H1 (cell line): ENCODE results near the gene LYPD6B. TPM values are rescaled to one million over a fixed set of nuclear protein-coding genes. Genes with fewer than 3 reads are reported as not detected.

ENCODE experiments used
- BACH1 ChIP-seq: IDR thresholded peaks from 2 replicates; pipeline ENCODE4 v1.6.1; 2012; ENCODE audit warnings: low read length, improper control_type of control experiment
- CEBPB ChIP-seq: IDR thresholded peaks from 2 replicates; pipeline ENCODE4 v1.6.1; 2012; ENCODE audit warnings: low read depth, low read length
- EGR1 ChIP-seq: IDR thresholded peaks from 2 replicates; pipeline ENCODE4 v1.6.1; 2011; ENCODE audit warnings: low read depth, low read length, borderline replicate concordance
- FOSL1 ChIP-seq: IDR thresholded peaks from 2 replicates; pipeline ENCODE4 v1.6.1; 2011; ENCODE audit warnings: mild to moderate bottlenecking, low read depth, low read length, moderate library complexity; ENCODE audit not compliant: insufficient read depth
- GTF2F1 ChIP-seq: IDR thresholded peaks from 2 replicates; pipeline ENCODE4 v1.6.1; 2012; ENCODE audit warnings: low read depth, low read length, improper control_type of control experiment, borderline replicate concordance
- JUN ChIP-seq: IDR thresholded peaks from 2 replicates; pipeline ENCODE4 v1.6.1; 2011; ENCODE audit warnings: low read depth, mild to moderate bottlenecking, improper control_type of control experiment, low read length
- JUND ChIP-seq: IDR thresholded peaks from 2 replicates; pipeline ENCODE4 v1.6.1; 2011; ENCODE audit warnings: mild to moderate bottlenecking, improper control_type of control experiment, low read length
- KDM5A ChIP-seq: fragments of 200-600 bp; IDR thresholded peaks from 2 replicates; pipeline ENCODE4 v1.7.1; 2012; ENCODE audit warnings: mild to moderate bottlenecking, low read length, inconsistent platforms, mixed read lengths
- NRF1 ChIP-seq: IDR thresholded peaks from 2 replicates; pipeline ENCODE4 v1.6.1; 2011; ENCODE audit warnings: mild to moderate bottlenecking, low read depth, low read length, improper control_type of control experiment
- PHF8 ChIP-seq: fragments of 200-600 bp; sonication (generic); conservative IDR thresholded peaks from 2 replicates; pipeline ENCODE4 v1.7.1; 2012; ENCODE audit warnings: low read depth, mild to moderate bottlenecking, inconsistent platforms, low read length, moderate library complexity
- RBBP5 ChIP-seq: IDR thresholded peaks from 2 replicates; pipeline ENCODE4 v1.7.1; 2012; ENCODE audit warnings: low read depth, mild to moderate bottlenecking, inconsistent platforms, low read length, moderate library complexity, borderline replicate concordance
- SAP30 ChIP-seq: fragments of 300-600 bp; sonication (generic); IDR thresholded peaks from 2 replicates; pipeline ENCODE4 v1.7.1; 2012; ENCODE audit warnings: low read length, moderate library complexity, mild to moderate bottlenecking, inconsistent platforms; ENCODE audit not compliant: insufficient read depth, insufficient replicate concordance
- SIX5 ChIP-seq: IDR thresholded peaks from 2 replicates; pipeline ENCODE4 v1.6.1; 2011; ENCODE audit warnings: mild to moderate bottlenecking, low read depth, low read length
- SP1 ChIP-seq: IDR thresholded peaks from 2 replicates; pipeline ENCODE4 v1.6.1; 2011; ENCODE audit warnings: low read depth, low read length
- SP4 ChIP-seq: IDR thresholded peaks from 2 replicates; pipeline ENCODE4 v1.6.1; 2012; ENCODE audit warnings: low read length, inconsistent platforms
- SRF ChIP-seq: IDR thresholded peaks from 2 replicates; pipeline ENCODE4 v1.6.1; 2011; ENCODE audit warnings: mild to moderate bottlenecking, low read depth, low read length, moderate library complexity
- TAF1 ChIP-seq: IDR thresholded peaks from 2 replicates; pipeline ENCODE4 v1.6.1; 2011; ENCODE audit warnings: mild to moderate bottlenecking, low read depth, low read length
- TAF7 ChIP-seq: optimal IDR thresholded peaks from 2 replicates; pipeline ENCODE3; 2011; ENCODE audit warnings: low read depth, mild to moderate bottlenecking, inconsistent platforms, low read length, moderate library complexity, borderline replicate concordance
- TEAD4 ChIP-seq: IDR thresholded peaks from 2 replicates; pipeline ENCODE4 v1.6.1; 2012; ENCODE audit warnings: low read depth, low read length, inconsistent platforms, mixed read lengths
- polyA plus RNA-seq, 7 experiments: library from polyadenylated mRNA; depleted of rRNA in 3 of 7; stranded (reverse) in 5 of 7; unstranded in 2 of 7; fragments of >200 nt in 5 of 7; fragments of 200-250 nt in 2 of 7; gene quantifications; 1 replicate in 5 of 7; 2 replicates in 1 of 7; 4 replicates in 1 of 7; pipeline versions ENCODE4 v1.2.1 to v1.2.3, GENCODE V29; 2011 to 2013; ENCODE audit warnings: missing spikeins in 2 of 7, mixed read lengths in 2 of 7
- total RNA-seq: library from RNA; stranded (reverse); fragmentation: NEBNext Ultra II Directional; extraction: Animal tissue kit (Norgen Biotek cat#: 25700); gene quantifications from 2 replicates; pipeline ENCODE4 v1.2.1, GENCODE V29; 2021
- TF ChIP-seq, protein P1 (sequence below), 3 experiments: IDR thresholded peaks; 1 replicate in 2 of 3; 2 replicates in 1 of 3; pipeline versions ENCODE4 v1.5.1 to v1.6.1; 2011; ENCODE audit warnings: low read length in 3 of 3, mild to moderate bottlenecking in 3 of 3, inconsistent platforms in 2 of 3, low read depth in 1 of 3, moderate library complexity in 1 of 3; ENCODE audit not compliant: insufficient read depth in 1 of 3; ENCODE audit errors: control extremely low read depth in 1 of 3
- TF ChIP-seq, protein P2 (sequence below): IDR thresholded peaks from 2 replicates; pipeline ENCODE4 v1.6.1; 2012; ENCODE audit warnings: inconsistent platforms
- TF ChIP-seq, protein P3 (sequence below): IDR thresholded peaks from 2 replicates; pipeline ENCODE4 v1.6.1; 2011; ENCODE audit warnings: low read depth, mild to moderate bottlenecking, low read length; ENCODE audit not compliant: insufficient read depth

LYPD6B gene
- total and polyA plus RNA-seq, 2 of the 8 experiments (the other 6 are each of a cell fraction or from before 2014, with no cell fraction given) = 2.2 to 3.5 TPM

DNA sequence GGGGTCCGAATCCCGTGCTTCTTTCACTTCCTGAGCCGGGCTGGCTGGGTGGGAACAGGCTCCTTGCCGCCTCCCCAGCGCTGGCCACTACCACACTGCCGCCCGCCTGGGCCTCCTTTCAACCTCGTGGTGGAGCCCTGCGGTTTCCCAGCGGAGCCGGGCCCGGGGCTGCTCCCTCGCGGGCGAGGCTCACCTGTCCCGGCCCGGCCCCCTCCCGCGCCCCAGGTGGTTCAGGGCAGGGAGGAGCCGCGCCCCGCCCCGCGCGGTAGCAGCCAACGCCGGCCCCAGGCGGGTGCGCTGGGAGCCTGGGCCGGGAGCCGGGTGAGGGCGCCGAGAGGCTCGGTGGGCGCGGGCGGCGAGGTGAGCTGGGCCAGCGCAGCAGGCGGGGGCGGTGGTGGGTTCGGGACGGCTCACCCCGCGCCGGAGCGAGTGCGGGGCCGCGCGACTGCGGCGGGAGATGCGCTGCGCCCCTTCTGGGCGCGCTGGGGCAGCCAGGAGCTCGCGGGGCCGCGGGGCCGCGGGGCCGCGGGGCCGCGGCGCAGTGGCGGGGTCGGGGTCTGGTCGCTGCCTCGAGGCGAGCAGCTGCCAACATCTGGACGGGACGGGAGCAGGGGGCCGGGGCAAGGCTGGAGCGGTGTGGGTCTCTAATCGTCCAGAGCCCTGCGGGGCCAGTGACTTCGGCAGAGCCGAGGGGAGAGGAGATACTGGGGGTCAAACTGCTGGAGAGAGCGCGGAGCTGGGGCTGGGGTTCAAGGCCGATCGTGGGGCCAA lies at the start of gene LYPD6B (continued):
- TF ChIP-seq, protein P1, sequence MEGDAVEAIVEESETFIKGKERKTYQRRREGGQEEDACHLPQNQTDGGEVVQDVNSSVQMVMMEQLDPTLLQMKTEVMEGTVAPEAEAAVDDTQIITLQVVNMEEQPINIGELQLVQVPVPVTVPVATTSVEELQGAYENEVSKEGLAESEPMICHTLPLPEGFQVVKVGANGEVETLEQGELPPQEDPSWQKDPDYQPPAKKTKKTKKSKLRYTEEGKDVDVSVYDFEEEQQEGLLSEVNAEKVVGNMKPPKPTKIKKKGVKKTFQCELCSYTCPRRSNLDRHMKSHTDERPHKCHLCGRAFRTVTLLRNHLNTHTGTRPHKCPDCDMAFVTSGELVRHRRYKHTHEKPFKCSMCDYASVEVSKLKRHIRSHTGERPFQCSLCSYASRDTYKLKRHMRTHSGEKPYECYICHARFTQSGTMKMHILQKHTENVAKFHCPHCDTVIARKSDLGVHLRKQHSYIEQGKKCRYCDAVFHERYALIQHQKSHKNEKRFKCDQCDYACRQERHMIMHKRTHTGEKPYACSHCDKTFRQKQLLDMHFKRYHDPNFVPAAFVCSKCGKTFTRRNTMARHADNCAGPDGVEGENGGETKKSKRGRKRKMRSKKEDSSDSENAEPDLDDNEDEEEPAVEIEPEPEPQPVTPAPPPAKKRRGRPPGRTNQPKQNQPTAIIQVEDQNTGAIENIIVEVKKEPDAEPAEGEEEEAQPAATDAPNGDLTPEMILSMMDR (IDR thresholded peaks at IDR 0.05; ENCODE audit: control extremely low read depth in 1 of 3, insufficient read depth in 1 of 3, low read depth in 1 of 3, low read length in 3 of 3) = 0 out of 4 replicates have a peak, but pooled peaks of 1 of the 3 experiments have one; percentile 6
- TF ChIP-seq SRF (no peak), SP1 (no peak), TEAD4 (no peak), BACH1 (no peak), PHF8 (peak; percentile 3; the same call in 1 of the 2 replicates), FOSL1 (no peak), TAF7 (peak; percentile 19), SIX5 (no peak), SAP30 (no peak), KDM5A (no peak), JUN (no peak), NRF1 (no peak), TAF1 (no peak; the same call in 1 of the 2 replicates), JUND (no peak), SP4 (no peak), EGR1 (no peak; the same call in 1 of the 2 replicates), CEBPB (no peak), GTF2F1 (no peak), RBBP5 (0 out of 2 replicates have a peak, but pooled peaks have one; percentile 43)
- TF ChIP-seq, protein P2, sequence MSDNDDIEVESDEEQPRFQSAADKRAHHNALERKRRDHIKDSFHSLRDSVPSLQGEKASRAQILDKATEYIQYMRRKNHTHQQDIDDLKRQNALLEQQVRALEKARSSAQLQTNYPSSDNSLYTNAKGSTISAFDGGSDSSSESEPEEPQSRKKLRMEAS = peak; percentile 85
- TF ChIP-seq, protein P3, sequence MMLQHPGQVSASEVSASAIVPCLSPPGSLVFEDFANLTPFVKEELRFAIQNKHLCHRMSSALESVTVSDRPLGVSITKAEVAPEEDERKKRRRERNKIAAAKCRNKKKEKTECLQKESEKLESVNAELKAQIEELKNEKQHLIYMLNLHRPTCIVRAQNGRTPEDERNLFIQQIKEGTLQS = no peak
